ENCODE results near the gene AFAP1L1.

The AFAP1L1 gene

GRCh38 chr5:149325166-149325735 is 53.6 kb downstream of the AFAP1L1 start:
- ATAC-seq (no peak), DNase-seq (no peak)
- no peaks in the 10 kb centered on the region for H3K36me3 Mint-ChIP-seq (ENCODE audit: low read depth)
- no peaks in the 10 kb centered on the region for H3K27me3 Mint-ChIP-seq
- H3K27ac Mint-ChIP-seq: no peak overlapping the region
- H3K9me3 Mint-ChIP-seq: no peaks in the 10 kb centered on the region
- H3K4me3 Mint-ChIP-seq: no peak overlapping the region
- H3K4me1 Mint-ChIP-seq: no peaks in the 10 kb centered on the region

DNA sequence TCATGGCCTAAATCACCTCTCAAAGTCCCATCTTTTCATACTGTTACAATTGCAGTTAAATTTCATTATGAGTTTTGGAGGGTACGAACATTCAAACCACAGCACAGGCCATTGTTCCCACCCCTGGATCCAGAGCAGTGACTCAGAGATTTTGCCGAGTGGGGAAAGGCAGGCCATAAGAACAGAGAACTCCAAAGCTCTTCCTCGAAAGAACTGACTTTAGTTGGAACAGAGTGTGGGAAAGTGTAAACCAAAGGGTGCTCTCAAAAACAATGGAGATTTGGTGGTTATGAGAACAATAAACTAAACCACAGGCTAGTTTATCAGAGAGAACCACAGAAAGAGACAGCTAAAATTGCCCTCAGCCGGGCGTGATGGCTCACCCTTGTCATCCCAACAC is 54.2 kb downstream of the AFAP1L1 start:
- Mint-ChIP-seq H3K4me1 (no peaks in the 10 kb centered on the region), H3K27me3 (no peaks in the 10 kb centered on the region), H3K9me3 (no peaks in the 10 kb centered on the region), H3K36me3 (ENCODE audit: low read depth) (no peaks in the 10 kb centered on the region), H3K4me3 (no peak overlapping the region), H3K27ac (no peak overlapping the region)
- ATAC-seq: no peak
- DNase-seq: no peak

DNA sequence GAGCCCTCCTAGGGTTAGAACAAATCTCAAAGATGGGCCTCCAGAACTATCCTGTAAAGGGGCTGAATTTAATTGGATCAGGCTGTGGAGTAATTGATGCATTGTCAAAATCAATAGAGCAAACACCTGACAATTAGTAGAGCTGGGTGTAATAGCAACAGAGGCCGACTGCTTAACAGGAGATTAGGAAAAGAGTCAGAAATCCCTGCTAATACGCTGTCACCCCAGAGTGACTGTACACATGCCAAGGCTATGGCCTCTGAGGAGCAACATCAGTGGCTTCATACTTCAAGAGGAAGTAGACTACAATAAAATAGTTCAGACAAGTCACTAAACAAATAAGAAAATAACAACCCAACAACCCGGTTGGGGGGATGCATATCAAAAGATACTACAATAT is 55.0 kb downstream of the AFAP1L1 start:
- no peaks in the 10 kb centered on the region for H3K27me3 Mint-ChIP-seq
- H3K4me1 Mint-ChIP-seq: no peaks in the 10 kb centered on the region
- H3K27ac Mint-ChIP-seq: no peak overlapping the region
- no peak overlapping the region for H3K4me3 Mint-ChIP-seq
- no peaks in the 10 kb centered on the region for H3K9me3 Mint-ChIP-seq
- H3K36me3 Mint-ChIP-seq (ENCODE audit: low read depth): no peaks in the 10 kb centered on the region
- ATAC-seq (no peak), DNase-seq (no peak)

GRCh38 chr5:149328177-149328576 is 56.5 kb downstream of the AFAP1L1 start:
- H3K27me3 Mint-ChIP-seq: no peaks in the 10 kb centered on the region
- H3K4me1 Mint-ChIP-seq: no peaks in the 10 kb centered on the region
- H3K4me3 Mint-ChIP-seq: no peak overlapping the region
- DNase-seq (no peak), ATAC-seq (no peak)
- H3K9me3 Mint-ChIP-seq: no peaks in the 10 kb centered on the region
- H3K36me3 Mint-ChIP-seq (ENCODE audit: low read depth): no peaks in the 10 kb centered on the region
- no peak overlapping the region for H3K27ac Mint-ChIP-seq

- Mint-ChIP-seq H3K27me3 (peaks cover 3% of the 10 kb centered on the region), H3K9me3 (no peaks in the 10 kb centered on the region), H3K4me1 (no peaks in the 10 kb centered on the region), H3K4me3 (no peak overlapping the region), H3K36me3 (ENCODE audit: low read depth) (no peaks in the 10 kb centered on the region), H3K27ac (no peak overlapping the region)
- no peak for ATAC-seq
- no peak for DNase-seq
Observed at GRCh38 chr5:149333711-149334443, 62.2 kb downstream of the AFAP1L1 start.

GRCh38 chr5:149337736-149338135 is 66.1 kb downstream of the AFAP1L1 start:
- ATAC-seq: no peak
- no peaks in the 10 kb centered on the region for H3K4me1 Mint-ChIP-seq
- no peaks in the 10 kb centered on the region for H3K9me3 Mint-ChIP-seq
- no peaks in the 10 kb centered on the region for H3K36me3 Mint-ChIP-seq (ENCODE audit: low read depth)
- DNase-seq: no peak
- no peak overlapping the region for H3K27ac Mint-ChIP-seq
- H3K27me3 Mint-ChIP-seq: peaks cover 3% of the 10 kb centered on the region
- H3K4me3 Mint-ChIP-seq: no peak overlapping the region

DNA sequence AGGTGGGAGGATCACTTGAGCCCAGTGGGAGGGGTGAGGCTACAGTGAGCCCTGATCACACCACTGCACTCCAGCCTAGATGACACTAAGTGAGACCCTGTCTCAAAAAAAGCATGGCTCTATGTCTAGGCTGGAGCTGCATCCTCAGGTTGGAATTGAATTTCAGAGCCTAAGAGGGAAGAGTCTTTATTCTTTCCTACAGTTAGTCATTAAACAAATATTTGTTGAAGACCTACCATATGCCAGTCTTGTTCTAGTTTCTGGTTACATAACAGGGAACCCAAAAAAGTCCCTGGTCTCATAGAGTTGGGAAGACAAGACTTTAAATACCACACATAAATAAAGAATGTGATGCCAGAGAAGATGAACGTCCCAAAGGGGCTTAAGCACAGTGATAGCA is 66.7 kb downstream of the AFAP1L1 start:
- Mint-ChIP-seq H3K36me3 (ENCODE audit: low read depth) (no peaks in the 10 kb centered on the region), H3K4me3 (no peak overlapping the region), H3K9me3 (no peaks in the 10 kb centered on the region), H3K4me1 (no peaks in the 10 kb centered on the region), H3K27ac (no peak overlapping the region), H3K27me3 (peaks cover 3% of the 10 kb centered on the region)
- ATAC-seq (no peak), DNase-seq (no peak)

DNA sequence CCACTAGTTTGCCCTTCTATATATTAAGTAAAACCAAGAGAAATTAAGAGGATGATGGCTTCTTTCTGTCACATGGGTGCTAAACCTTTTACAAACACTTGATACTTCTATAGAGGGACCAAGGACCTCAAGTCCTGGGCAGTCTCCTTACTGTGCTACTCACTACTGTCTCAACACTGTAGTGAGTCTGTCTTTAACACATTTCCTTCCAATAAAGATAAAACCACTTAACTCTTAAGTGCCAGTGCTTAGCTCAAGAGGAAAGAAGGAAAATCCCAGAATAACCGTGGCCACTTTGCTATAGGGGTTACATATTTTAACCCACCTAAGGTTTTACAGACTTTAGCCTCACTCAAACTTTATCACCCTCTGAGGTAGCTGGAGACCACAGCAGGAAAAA is 69.3 kb downstream of the AFAP1L1 start:
- DNase-seq (no peak), ATAC-seq (no peak)
- H3K36me3 Mint-ChIP-seq (ENCODE audit: low read depth): peaks cover 6% of the 10 kb centered on the region
- peaks cover 3% of the 10 kb centered on the region for H3K27me3 Mint-ChIP-seq
- H3K9me3 Mint-ChIP-seq: no peaks in the 10 kb centered on the region
- no peak overlapping the region for H3K4me3 Mint-ChIP-seq
- no peak overlapping the region for H3K27ac Mint-ChIP-seq
- peaks cover 15% of the 10 kb centered on the region for H3K4me1 Mint-ChIP-seq

DNA sequence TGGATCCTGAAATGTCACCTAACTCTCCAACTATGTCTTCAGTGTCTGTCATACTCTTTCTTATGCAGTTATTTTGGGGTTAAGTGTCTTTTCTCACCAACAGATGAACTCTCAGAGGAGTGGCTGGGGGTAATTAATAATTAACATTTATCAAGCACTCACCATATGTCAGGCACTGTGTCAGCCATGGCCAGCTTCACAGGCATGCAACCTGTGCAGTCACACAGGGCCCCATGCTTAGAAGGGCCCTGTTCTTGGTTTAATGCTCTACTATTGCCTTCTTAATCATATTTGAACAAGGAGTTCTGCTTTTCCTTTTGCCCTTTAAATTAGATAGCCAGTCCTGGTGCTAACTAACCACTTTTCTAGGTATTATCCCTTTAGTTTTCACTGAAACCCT is 70.2 kb downstream of the AFAP1L1 start:
- H3K4me1 Mint-ChIP-seq: peaks cover 20% of the 10 kb centered on the region
- no peak for DNase-seq
- H3K9me3 Mint-ChIP-seq: no peaks in the 10 kb centered on the region
- no peak for ATAC-seq
- H3K4me3 Mint-ChIP-seq: no peak overlapping the region
- H3K27ac Mint-ChIP-seq: no peak overlapping the region
- peaks cover 11% of the 10 kb centered on the region for H3K36me3 Mint-ChIP-seq (ENCODE audit: low read depth)
- H3K27me3 Mint-ChIP-seq: peaks cover 3% of the 10 kb centered on the region

GRCh38 chr5:149344151-149344550 is 72.5 kb downstream of the AFAP1L1 start:
- Mint-ChIP-seq H3K4me1 (peaks cover 43% of the 10 kb centered on the region), H3K4me3 (peak overlapping the region; percentile 95), H3K27me3 (no peaks in the 10 kb centered on the region), H3K27ac (peak overlapping the region; percentile 11), H3K36me3 (ENCODE audit: low read depth) (peaks cover 34% of the 10 kb centered on the region), H3K9me3 (no peaks in the 10 kb centered on the region)
- DNase-seq (no peak), ATAC-seq (no peak)

DNA sequence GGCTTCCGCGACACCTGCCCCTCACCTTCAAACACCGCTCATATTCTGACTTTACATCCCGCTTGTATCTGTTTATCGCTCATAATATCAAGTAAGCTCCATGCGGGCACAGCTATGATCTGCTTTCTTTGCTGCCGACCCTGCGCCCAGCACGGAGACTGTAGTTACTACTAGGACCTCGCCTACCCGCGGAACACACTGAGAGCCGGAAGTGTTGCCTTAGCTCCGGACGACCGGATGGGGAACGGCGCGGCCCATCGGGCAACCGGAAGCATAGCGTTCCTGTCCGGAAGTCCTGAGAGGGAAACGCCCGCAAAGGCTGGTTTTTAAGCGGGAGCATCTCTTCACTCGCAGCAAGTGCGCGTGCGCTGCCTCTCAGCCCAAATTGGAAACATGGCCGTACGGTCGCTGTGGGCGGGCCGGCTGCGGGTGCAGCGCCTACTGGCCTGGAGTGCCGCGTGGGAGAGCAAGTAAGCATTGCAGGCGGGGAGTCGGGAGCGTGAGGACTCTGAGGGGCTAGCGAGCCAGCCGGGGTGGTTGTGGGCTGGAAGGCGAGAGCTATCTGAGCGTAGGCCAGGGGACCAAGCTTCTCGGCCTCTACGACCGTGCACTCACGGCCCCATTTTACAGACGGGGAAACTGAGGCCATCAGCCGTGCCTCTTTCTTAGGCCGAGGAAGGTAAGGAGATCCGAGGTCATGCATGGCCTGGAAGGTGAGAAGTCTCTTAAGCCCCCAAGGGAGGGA is 73.7 kb downstream of the AFAP1L1 start, which contains the start of gene GRPEL2:
TSS of gene GRPEL2 (plus strand) at position 353 of the 745 bp plus-strand sequence. CDS start at position 394, 41 bp downstream.
- no peaks in the 10 kb centered on the region for H3K27me3 Mint-ChIP-seq
- peak within 1 kb of the TSS; percentile 95 for H3K4me3 Mint-ChIP-seq
- peaks cover 53% of the 10 kb centered on the region for H3K4me1 Mint-ChIP-seq
- peak within 1 kb of the TSS; percentile 94 for H3K27ac Mint-ChIP-seq
- DNase-seq (peak; percentile 92), ATAC-seq (peak; percentile 99)
- H3K9me3 Mint-ChIP-seq: no peaks in the 10 kb centered on the region
- peaks cover 45% of the 10 kb centered on the region for H3K36me3 Mint-ChIP-seq (ENCODE audit: low read depth)

GRCh38 chr5:149345892-149346222 is 74.2 kb downstream of the AFAP1L1 start:
- DNase-seq (peak; percentile 25), ATAC-seq (no peak)
- peak overlapping the region; percentile 95 for H3K4me3 Mint-ChIP-seq
- H3K27ac Mint-ChIP-seq: peak overlapping the region; percentile 94
- peaks cover 51% of the 10 kb centered on the region for H3K36me3 Mint-ChIP-seq (ENCODE audit: low read depth)
- H3K27me3 Mint-ChIP-seq: no peaks in the 10 kb centered on the region
- no peaks in the 10 kb centered on the region for H3K9me3 Mint-ChIP-seq
- H3K4me1 Mint-ChIP-seq: peaks cover 58% of the 10 kb centered on the region

GRCh38 chr5:149348518-149348917 is 76.9 kb downstream of the AFAP1L1 start:
- ATAC-seq (no peak), DNase-seq (no peak)
- Mint-ChIP-seq H3K9me3 (no peaks in the 10 kb centered on the region), H3K4me1 (peaks cover 79% of the 10 kb centered on the region), H3K27me3 (no peaks in the 10 kb centered on the region), H3K27ac (peak overlapping the region; percentile 82), H3K4me3 (peak overlapping the region; percentile 95), H3K36me3 (ENCODE audit: low read depth) (peaks cover 74% of the 10 kb centered on the region)

- peaks cover 78% of the 10 kb centered on the region for H3K4me1 Mint-ChIP-seq
- no peak overlapping the region for H3K4me3 Mint-ChIP-seq
- H3K9me3 Mint-ChIP-seq: no peaks in the 10 kb centered on the region
- no peak overlapping the region for H3K27ac Mint-ChIP-seq
- DNase-seq (no peak), ATAC-seq (no peak)
- peaks cover 81% of the 10 kb centered on the region for H3K36me3 Mint-ChIP-seq (ENCODE audit: low read depth)
- no peaks in the 10 kb centered on the region for H3K27me3 Mint-ChIP-seq
Observed at GRCh38 chr5:149349382-149349781, 77.7 kb downstream of the AFAP1L1 start.

DNA sequence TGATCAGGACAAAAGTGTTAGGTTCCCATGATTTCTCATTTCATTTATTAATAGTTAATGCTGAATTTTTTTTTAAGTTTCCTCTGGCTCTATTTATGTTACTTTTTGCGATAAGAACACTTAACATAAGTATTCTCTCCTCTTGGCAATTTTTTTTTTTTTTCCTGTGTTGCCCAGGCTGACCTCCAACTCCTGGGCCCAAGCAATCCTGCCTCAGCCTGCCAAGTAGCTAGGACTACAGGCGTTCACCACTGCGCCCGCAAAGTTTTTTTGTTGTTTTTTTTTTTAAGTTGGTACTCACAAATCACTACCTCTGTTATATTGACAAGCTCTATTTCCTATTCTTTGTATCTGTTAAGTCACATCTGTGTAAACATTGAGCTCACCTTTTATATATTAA is 80.5 kb downstream of the AFAP1L1 start:
- ATAC-seq: no peak
- no peak for DNase-seq
- H3K27me3 Mint-ChIP-seq: no peaks in the 10 kb centered on the region
- H3K27ac Mint-ChIP-seq: no peak overlapping the region
- peaks cover 83% of the 10 kb centered on the region for H3K4me1 Mint-ChIP-seq
- H3K9me3 Mint-ChIP-seq: no peaks in the 10 kb centered on the region
- no peak overlapping the region for H3K4me3 Mint-ChIP-seq
- H3K36me3 Mint-ChIP-seq (ENCODE audit: low read depth): peaks cover 81% of the 10 kb centered on the region

All from activated naive CD8-positive, alpha-beta T cell treated with anti-CD3 and anti-CD28 coated beads, Interleukin-2, amount 50 U/mL, for 24 hours (primary cell).